HEK293 (cell line): ENCODE data around the gene KLF16.

Source experiments
- CTCF ChIA-PET: fragments of 350-600 bp; formaldehyde crosslinking; extraction: SDS; loops from one replicate; lab custom pipeline; 2021; ENCODE audit warnings: antibody characterized with exemption; lab: Yijun Ruan, JAX
- POLR2A ChIA-PET: fragments of 300-600 bp; formaldehyde crosslinking; extraction: SDS; loops from one replicate; lab custom pipeline; 2020; ENCODE audit warnings: antibody characterized with exemption, inconsistent platforms; lab: Yijun Ruan, JAX
- H3K27ac ChIP-seq: fragments of 200-500 bp; sonication (Bioruptor generic); 2 replicates; pipeline ENCODE4 v1.5.1; 2014; ENCODE audit warnings: low read depth, low read length, control low read depth, inconsistent platforms; ENCODE audit errors: extremely low read depth
- H3K36me3 ChIP-seq, 2 experiments: fragments of 200-500 bp in 1 of 2; sonication (Bioruptor generic) in 1 of 2; 1 replicate in 1 of 2; 2 replicates in 1 of 2; pipeline ENCODE4 v1.5.1; 2014 to 2017; ENCODE audit warnings: inconsistent platforms in 2 of 2, low read length in 2 of 2; ENCODE audit not compliant: control insufficient read depth in 2 of 2, insufficient read depth in 1 of 2
- H3K4me1 ChIP-seq: fragments of 200-500 bp; sonication (Bioruptor generic); 2 replicates; pipeline ENCODE4 v1.5.1; 2014; ENCODE audit warnings: mild to moderate bottlenecking, low read length, inconsistent platforms; ENCODE audit not compliant: control insufficient read depth, insufficient read depth
- H3K4me3 ChIP-seq: 2 replicates; pipeline ENCODE4 v1.5.1; 2011; ENCODE audit warnings: low read depth, mild to moderate bottlenecking, control low read depth, low read length, moderate library complexity
- H3K9me3 ChIP-seq: fragments of 200-500 bp; sonication (Bioruptor generic); 2 replicates; pipeline ENCODE4 v1.5.1; 2014; ENCODE audit warnings: low read depth, low read length, inconsistent platforms; ENCODE audit not compliant: control insufficient read depth, insufficient read depth
- EGR2 ChIP-seq: fragments of 450-650 bp; formaldehyde crosslinking; IDR thresholded peaks from 2 replicates; pipeline ENCODE4 v1.5.1; 2016; ENCODE audit warnings: low read depth, missing biosample characterization, missing genetic modification characterization
- GLIS1 ChIP-seq: fragments of 450-650 bp; formaldehyde crosslinking; IDR thresholded peaks from 2 replicates; pipeline ENCODE4 v1.5.1; 2016; ENCODE audit warnings: missing biosample characterization, missing genetic modification characterization
- MEIS1 ChIP-seq: sonication (generic); formaldehyde crosslinking; IDR thresholded peaks from 2 replicates; pipeline ENCODE4 v1.8.1; 2022; ENCODE audit warnings: missing genetic modification reagents, mild to moderate bottlenecking, borderline replicate concordance
- REPIN1 ChIP-seq: fragments of 450-650 bp; formaldehyde crosslinking; IDR thresholded peaks from 2 replicates; pipeline ENCODE4 v1.5.1; 2017; ENCODE audit warnings: missing biosample characterization, missing genetic modification characterization, low read depth
- SP2 ChIP-seq: fragments of 450-650 bp; formaldehyde crosslinking; IDR thresholded peaks from 2 replicates; pipeline ENCODE4 v1.5.1; 2016; ENCODE audit warnings: missing biosample characterization, missing genetic modification characterization
- ZBTB21 ChIP-seq: fragments of 450-650 bp; formaldehyde crosslinking; IDR thresholded peaks from 2 replicates; pipeline ENCODE4 v1.5.1; 2017; ENCODE audit warnings: missing biosample characterization, missing genetic modification characterization
- ZBTB6 ChIP-seq: fragments of 450-650 bp; formaldehyde crosslinking; IDR thresholded peaks from 2 replicates; pipeline ENCODE4 v1.5.1; 2017; ENCODE audit warnings: missing biosample characterization, missing genetic modification characterization
- ZNF114 ChIP-seq: fragments of 450-650 bp; formaldehyde crosslinking; IDR thresholded peaks from 2 replicates; pipeline ENCODE4 v1.5.0; 2017; ENCODE audit warnings: missing biosample characterization, missing genetic modification characterization
- ZNF138 ChIP-seq: fragments of 450-650 bp; formaldehyde crosslinking; IDR thresholded peaks from 2 replicates; pipeline ENCODE4 v1.5.1; 2016; ENCODE audit warnings: missing biosample characterization, missing genetic modification characterization, borderline replicate concordance
- ZNF211 ChIP-seq: fragments of 450-650 bp; formaldehyde crosslinking; IDR thresholded peaks from 2 replicates; pipeline ENCODE4 v1.5.1; 2016; ENCODE audit warnings: low read depth, missing biosample characterization, missing genetic modification characterization
- ZNF23 ChIP-seq: fragments of 450-650 bp; formaldehyde crosslinking; IDR thresholded peaks from 2 replicates; pipeline ENCODE4 v1.5.1; 2016; ENCODE audit warnings: missing biosample characterization, missing genetic modification characterization, borderline replicate concordance
- ZNF335 ChIP-seq: fragments of 450-650 bp; formaldehyde crosslinking; conservative IDR thresholded peaks from 2 replicates; pipeline ENCODE4 v1.5.1; 2016; ENCODE audit warnings: missing biosample characterization, missing genetic modification characterization
- ZNF518A ChIP-seq: fragments of 450-650 bp; formaldehyde crosslinking; conservative IDR thresholded peaks from 2 replicates; pipeline ENCODE4 v1.5.1; 2016; ENCODE audit warnings: low read depth, missing biosample characterization, missing genetic modification characterization
- ZNF561 ChIP-seq: fragments of 450-650 bp; IDR thresholded peaks from 2 replicates; pipeline ENCODE4 v1.5.1; 2018; ENCODE audit warnings: missing biosample characterization, missing genetic modification characterization, borderline replicate concordance
- ZNF654 ChIP-seq: fragments of 450-650 bp; formaldehyde crosslinking; IDR thresholded peaks from 2 replicates; pipeline ENCODE4 v1.5.1; 2016; ENCODE audit warnings: low read depth, missing biosample characterization, missing genetic modification characterization
- ZNF791 ChIP-seq: fragments of 450-650 bp; formaldehyde crosslinking; IDR thresholded peaks from 2 replicates; pipeline ENCODE4 v1.5.1; 2016; ENCODE audit warnings: missing biosample characterization, missing genetic modification characterization
- ZNF792 ChIP-seq: fragments of 450-650 bp; formaldehyde crosslinking; IDR thresholded peaks from 2 replicates; pipeline ENCODE4 v1.5.1; 2016; ENCODE audit warnings: missing biosample characterization, missing genetic modification characterization
- TF ChIP-seq, protein P1 (sequence below): fragments of 450-650 bp; formaldehyde crosslinking; IDR thresholded peaks from 2 replicates; pipeline ENCODE4 v1.5.1; 2016; ENCODE audit warnings: missing biosample characterization, missing genetic modification characterization

KLF16 gene

DNA sequence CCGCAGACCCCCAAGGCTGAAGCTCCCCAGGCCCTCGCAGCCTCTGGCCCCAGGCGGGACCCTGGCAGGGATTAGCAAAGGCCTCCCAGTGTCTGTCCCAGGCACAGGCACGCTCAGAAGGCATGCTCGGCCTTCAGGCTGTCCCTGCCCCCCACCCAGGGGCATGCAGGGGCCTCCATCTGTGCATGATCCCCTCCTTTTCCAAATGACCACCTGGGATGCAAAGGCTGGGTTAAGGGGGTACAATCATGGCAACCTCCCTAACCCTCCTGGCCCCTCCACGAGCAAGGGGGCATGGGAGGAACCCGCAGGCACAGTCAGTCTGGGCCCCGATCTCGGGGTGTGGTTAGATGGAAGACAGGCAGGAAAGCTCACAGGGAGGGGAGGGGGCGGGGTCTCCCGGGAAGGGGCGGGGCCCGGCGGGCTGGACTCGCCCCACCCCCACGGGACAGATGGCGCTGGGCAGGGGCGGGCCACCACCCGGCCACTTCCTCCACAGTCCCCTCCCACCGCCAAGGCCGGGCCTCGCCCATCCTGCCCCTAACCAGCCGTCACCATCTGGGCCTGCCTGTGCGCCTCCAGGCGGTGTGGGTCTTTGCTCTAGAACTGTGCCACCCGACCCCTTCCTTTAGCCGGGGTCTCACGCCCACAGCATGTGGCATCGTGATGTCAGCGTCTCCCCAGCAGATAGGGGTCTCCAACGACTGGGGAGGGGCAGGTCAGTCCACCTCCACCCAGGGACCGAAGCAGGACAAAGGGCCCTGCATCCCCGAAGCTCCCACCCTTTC lies 8.1 kb downstream of the KLF16 start (continued):
- TF ChIP-seq ZNF518A (tag by site-specific recombination), result no peak
- peak; percentile 93 for TF ChIP-seq GLIS1 (tag by site-specific recombination)
- TF ChIP-seq ZNF23 (tag by site-specific recombination), result no peak
- no peak for TF ChIP-seq ZNF211 (tag by site-specific recombination)
- TF ChIP-seq ZNF654 (tag by site-specific recombination), result no peak
- no peak for TF ChIP-seq ZNF114 (tag by site-specific recombination)
- TF ChIP-seq ZNF792 (tag by site-specific recombination), result no peak
- TF ChIP-seq ZNF791 (tag by site-specific recombination), result no peak
- no peak for TF ChIP-seq MEIS1 (CRISPR knock-in tag)
- TF ChIP-seq ZBTB21 (tag by site-specific recombination), result no peak
- no peak for TF ChIP-seq ZNF138 (tag by site-specific recombination)
- TF ChIP-seq, all 188 proteins: peak for 27

DNA sequence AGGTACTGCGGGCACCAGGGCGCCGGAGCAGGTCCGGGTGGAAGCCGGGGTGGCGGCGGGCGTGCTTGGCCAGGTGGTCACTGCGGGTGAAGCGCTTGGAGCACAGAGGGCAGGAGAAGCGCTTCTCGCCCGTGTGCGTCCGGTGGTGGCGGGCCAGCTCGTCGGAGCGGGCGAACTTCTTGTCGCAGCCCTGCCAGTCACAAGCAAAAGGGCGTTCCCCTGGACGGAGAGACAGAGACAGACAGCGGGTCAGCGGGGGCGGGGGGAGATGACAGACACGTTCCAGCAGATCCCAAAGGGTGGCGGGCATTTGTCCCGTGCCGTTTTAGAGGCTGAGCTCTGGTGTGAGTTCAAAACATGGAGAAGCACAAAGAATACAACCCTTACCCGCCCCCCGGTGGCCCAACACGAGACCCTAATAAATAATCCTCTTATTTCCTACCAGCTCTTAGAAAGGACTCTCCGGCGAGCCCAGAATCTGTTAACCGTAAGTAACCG lies 8.8 kb downstream of the KLF16 start:
- H3K4me1 ChIP-seq, result peaks cover 11% of the 10 kb centered on the region
- peak overlapping the region; percentile 46; the same call in 1 of the 2 replicates for H3K27ac ChIP-seq
- no peaks in the 10 kb centered on the region for H3K36me3 ChIP-seq
- no peaks in the 10 kb centered on the region for H3K9me3 ChIP-seq
- ChIA-PET POLR2A (interaction anchor here (0.6 kb wide), 1 partner anchor 12 kb away, joined by 5 read pairs; no protein-coding TSS in a partner anchor), CTCF (interaction anchor here (1.3 to 3.3 kb wide), 2 partner anchors 10 to 17 kb away, joined by 4 to 13 read pairs; no protein-coding TSS in a partner anchor)
- no peak overlapping the region for H3K4me3 ChIP-seq
- no peak for TF ChIP-seq EGR2
- TF ChIP-seq ZNF561, result no peak
- 0 out of 2 replicates have a peak, but pooled peaks have one; percentile 5 for TF ChIP-seq SP2 (tag by site-specific recombination)
- no peak for TF ChIP-seq ZNF335
- TF ChIP-seq ZBTB6, result no peak
- TF ChIP-seq, protein P1, sequence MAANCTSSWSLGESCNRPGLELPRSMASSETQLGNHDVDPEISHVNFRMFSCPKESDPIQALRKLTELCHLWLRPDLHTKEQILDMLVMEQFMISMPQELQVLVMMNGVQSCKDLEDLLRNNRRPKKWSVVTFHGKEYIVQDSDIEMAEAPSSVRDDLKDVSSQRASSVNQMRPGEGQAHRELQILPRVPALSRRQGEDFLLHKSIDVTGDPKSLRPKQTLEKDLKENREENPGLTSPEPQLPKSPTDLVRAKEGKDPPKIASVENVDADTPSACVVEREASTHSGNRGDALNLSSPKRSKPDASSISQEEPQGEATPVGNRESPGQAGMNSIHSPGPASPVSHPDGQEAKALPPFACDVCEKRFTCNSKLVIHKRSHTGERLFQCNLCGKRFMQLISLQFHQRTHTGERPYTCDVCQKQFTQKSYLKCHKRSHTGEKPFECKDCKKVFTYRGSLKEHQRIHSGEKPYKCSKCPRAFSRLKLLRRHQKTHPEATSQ (tag by site-specific recombination), result no peak
- no peak for TF ChIP-seq REPIN1 (tag by site-specific recombination)
